GM18505 (cell line): ENCODE data around the gene SEMA3G.

Experiments used
- ATAC-seq: cut with Tn5 transposase; IDR thresholded peaks from one replicate; pipeline ENCODE4 v1.9.1; 2021; ENCODE audit not compliant: unreplicated experiment
- POLR2A ChIP-seq: IDR thresholded peaks from 4 replicates; pipeline ENCODE4 v1.6.1; 2011; ENCODE audit warnings: borderline replicate concordance; ENCODE audit not compliant: insufficient read depth, insufficient read length; ENCODE audit errors: extremely low read depth

Gene SEMA3G

GRCh38 chr3:52429031-52429430 lies 15.9 kb downstream of the SEMA3G start:
- no peak for TF ChIP-seq POLR2A
- no peak for ATAC-seq

DNA sequence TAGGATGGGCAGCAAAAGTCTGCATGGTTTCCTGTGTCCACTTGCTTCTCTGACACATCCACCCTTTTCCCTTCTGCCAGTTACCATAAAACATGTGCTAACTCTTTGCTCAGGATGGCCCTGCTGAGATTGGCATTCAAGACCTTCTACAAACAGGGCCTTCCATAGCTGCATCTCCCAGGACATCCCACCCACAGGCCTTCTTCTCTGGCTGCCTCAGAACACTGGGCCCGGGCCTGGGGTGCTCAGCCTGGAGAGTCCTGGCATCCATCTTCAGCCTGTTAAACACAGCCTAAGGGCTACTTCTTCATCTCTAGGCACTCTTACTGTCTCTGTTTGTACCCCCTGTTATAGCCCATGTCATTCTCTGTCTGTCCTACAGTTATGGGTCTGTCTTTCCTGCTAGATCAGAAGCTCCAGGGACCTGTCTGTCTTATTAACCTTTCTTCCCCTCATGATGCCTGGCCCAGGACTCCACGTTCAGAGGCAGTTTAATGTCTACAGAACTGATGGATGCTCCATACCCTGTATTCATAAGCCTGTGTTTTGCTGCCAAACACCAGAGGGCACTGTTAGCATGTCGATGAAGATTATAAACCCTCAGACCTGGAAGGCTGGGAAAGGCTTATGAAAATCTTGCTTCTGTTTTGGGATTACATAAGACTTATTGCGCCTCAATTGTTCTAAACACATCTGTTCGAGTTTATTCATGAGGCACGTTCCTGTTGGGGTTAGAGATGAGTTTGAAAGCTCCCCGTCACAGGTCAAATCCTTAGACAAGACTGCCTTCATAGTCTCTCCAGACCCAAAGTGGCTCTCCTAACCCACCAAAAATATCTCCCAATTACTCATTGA lies 16.5 kb downstream of the SEMA3G start:
- no peak for TF ChIP-seq POLR2A
- ATAC-seq: no peak

DNA sequence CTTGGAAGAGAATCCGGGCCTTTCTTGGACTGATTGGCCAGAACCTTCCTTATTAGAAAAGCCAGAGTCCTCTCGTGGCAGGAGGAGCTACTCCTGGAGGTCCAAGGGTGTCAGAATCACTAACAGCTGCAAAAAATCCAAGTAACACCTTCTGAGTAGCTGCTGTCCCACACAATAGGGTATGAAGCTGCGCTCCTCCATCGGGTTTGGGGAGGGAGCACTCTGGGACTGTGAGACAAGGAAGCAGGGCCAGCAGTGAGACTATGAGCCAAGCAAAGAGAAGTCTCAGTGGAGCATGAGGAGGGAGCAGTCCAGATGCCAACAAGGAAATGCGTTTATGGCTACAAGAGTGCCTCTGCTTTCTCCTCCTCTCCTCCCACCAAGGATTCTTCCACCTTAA lies 21.7 kb downstream of the SEMA3G start:
- no peak for TF ChIP-seq POLR2A
- no peak for ATAC-seq

DNA sequence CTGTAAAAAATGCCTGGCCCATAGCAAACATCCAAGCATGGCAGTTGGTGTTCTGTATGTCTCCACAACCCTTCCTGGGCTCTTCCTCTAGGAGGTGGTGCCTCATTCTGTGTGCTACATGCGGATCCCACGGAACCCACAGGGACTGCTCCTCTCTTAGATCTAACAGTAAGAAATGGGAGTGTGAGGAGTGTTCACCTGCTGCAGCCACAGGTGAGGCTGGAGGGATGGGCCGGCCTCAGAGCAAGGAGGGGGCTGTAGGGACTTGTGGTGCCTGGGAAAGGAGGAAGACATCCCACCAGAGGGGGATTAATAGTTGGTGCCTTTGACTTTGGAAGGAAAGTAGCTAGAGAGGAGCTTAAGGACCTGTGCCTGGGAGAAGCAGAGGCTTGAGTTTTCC lies 22.2 kb downstream of the SEMA3G start:
- TF ChIP-seq POLR2A: no peak

DNA sequence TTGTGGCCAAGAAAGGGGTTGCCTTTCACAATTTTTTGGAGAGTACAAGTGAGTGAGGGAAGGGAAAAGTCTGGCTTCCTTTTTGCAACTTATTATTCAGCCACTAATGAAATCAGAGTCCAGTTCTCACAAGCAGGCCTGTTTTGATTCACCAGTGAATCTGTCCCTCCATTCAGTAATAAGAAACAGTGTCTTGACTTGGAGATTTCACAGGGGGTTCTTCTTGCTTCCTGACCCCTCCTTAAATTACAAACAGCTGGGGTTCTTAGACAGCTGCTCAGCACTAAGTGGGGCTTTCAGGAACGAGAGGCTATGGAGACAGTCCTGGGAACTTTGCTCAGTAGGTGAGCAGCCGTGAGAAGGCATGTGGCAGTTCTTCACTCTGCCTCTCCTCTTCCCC lies 24.5 kb downstream of the SEMA3G start:
- ATAC-seq: no peak
- no peak for TF ChIP-seq POLR2A

More for the DNA sequence above, 22.2 kb downstream of the SEMA3G start:
- no peak for ATAC-seq

DNA sequence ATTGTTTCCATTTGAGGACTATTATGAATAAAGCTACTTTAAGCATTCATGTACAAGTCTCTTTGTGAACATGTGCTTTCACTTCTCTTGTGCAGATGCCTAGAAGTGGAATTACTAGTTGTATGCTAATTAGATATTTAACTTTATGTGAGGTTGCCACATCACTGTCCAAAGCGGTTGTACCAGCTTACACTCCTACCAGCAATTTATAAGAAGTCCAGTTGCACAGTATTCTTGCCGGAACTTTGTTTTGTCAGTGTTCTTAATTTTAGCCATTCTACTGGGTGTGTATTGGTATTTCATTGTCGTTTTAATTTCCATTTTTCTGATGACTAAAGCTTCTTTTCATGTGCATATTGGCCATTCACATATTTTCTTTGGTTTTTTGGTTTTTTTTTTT lies 29.1 kb downstream of the SEMA3G start:
- TF ChIP-seq POLR2A: no peak

DNA sequence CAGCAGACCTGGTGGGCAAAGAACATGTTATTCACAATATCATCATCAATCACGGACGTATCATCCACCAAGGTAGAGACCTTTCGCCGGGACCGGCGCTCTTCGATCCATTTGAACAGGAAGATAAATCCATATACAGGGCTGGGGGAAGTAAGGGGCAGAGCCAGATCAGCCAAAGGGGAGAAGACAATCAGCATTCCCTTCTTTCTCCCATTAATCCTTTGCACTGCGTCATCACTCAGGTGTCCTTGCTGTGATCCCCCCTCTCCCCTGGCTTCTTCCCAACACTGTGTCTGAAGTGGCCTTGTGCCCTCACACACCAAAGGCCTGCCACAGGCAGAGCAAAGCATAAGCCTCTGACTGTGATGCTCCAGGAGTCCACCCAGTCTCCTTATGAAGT lies 36.4 kb downstream of the SEMA3G start:
- no peak for ATAC-seq
- no peak for TF ChIP-seq POLR2A

More for the DNA sequence above, 29.1 kb downstream of the SEMA3G start:
- no peak for ATAC-seq

DNA sequence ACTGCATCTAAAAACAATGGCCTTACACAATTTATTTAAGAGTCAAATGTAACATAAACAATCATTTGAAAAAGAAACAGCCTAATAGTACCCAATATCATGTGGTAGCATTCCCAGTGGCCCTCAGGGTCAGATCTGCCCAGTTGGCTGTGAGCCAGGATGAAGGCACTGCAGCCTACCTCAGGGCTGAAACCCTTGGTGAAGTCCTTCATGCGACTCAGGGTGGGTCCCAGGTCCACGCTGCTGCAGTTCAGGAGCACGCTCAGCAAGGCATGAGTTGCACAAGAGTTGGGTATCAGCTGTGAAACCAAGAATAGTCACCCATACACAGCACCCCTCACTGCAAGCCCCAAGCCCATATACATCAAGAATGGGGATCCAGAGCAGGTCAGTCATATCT lies 37.1 kb downstream of the SEMA3G start:
- TF ChIP-seq POLR2A: no peak
- no peak for ATAC-seq

DNA sequence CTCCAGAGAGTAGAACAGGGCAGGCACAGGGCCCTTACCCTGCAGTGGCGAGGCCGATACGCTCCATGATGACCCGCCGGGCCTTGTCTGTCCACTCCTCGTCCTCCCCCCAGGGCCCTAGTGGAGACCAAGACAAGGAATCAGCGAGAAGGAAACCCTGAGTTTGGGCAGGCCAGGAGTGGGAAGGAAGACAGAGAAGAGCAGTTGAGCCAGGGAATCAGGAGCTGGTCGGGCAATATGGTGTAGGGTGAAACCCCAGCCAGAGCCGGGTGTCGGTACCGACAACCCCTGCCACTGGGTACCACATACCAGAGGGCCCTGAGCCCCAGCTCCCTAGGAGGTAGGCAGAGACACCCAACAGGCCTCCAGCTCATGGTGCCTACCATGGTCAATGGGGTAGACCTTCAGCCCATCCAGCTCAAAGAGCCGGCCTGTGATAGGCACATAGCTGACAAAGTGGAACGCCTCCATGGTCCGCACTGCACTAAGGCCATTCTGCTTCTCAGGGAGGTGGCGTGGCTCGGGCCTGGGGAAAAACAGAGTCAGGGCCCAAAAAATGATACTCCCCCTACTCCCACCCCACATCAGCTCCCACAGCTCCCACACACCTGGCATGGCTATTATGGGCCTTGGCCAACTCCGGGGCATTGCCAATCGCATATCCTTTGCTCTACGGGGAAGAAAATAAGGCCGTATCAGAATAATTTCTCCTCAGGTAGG lies 38.0 kb downstream of the SEMA3G start:
- TF ChIP-seq POLR2A: no peak
- ATAC-seq: no peak

DNA sequence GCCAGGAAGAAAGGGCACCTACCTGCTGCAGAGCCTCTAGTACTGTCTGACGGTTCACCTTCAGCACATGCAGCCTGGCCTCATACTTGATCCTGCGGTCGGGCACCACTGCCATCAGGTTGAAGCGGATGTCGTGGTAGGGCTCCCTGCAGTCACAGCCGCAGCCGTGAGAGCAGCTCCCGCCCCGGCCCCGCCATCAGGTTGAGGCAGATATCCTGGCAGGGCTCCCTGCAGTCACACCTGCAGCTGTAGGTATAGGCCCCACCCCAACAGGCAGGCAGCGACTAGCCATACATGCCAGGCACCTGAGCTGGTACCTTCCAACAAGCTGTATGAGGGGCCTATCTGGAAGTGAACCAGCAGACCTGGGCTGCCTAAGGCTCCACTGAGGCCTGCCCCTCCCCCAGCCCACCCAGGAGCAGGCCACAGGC lies 38.7 kb downstream of the SEMA3G start:
- TF ChIP-seq POLR2A: no peak
- ATAC-seq: no peak

- no peak for ATAC-seq
- TF ChIP-seq POLR2A: no peak
Observed at GRCh38 chr3:52405601-52406110, 39.2 kb downstream of the SEMA3G start.

DNA sequence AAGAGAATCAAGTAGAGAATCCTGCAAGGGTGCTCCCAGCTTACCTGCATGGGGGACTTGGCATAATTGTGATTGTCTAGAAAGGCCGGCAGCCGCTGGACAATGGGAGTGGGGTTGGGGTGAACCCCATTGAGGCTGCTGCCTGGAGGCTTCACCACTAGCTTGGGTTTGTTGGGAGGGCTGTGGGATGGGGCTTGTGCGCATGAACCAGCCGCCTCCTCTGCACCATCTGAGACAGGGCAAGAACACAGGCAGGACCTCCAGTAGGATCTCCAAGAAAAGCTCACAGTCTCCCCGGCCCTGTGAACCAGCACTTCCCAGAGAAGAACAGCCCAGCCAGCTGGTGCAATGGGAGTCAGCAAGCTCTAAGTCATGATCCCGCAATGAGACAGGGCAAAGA lies 39.8 kb downstream of the SEMA3G start:
- no peak for ATAC-seq
- TF ChIP-seq POLR2A: no peak

GRCh38 chr3:52404391-52404790 lies 40.5 kb downstream of the SEMA3G start:
- no peak for ATAC-seq
- no peak for TF ChIP-seq POLR2A

DNA sequence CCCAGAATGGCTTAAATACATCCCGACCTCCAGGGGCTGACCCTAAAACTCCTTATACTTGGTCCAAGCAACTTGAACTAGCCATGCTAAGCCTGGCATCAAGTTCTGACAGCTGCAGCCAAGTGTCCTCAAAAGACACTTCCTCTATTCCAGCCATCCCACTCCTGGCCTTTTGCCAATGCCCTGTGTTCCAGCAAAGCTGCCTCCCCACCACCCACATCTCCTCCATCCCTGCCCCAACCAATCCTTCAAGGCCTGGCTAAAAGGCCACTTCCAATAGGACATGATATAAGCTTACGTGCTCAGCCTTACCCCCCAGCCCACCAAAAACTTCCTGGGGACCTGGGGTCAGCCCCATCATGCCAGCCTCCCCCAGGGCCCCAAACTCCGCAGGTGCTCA lies 40.9 kb downstream of the SEMA3G start:
- TF ChIP-seq POLR2A: no peak
- ATAC-seq: no peak
